Subcutaneous abdominal adipose tissue (tissue), 5 donors: ENCODE data around the gene PLCB1.

ENCODE experiments used
- H3K27ac ChIP-seq: one replicate; pipeline ENCODE4 v1.7.0; 2013; ENCODE audit warnings: low read depth, mild to moderate bottlenecking, inconsistent platforms, low read length, moderate library complexity
- H3K27me3 ChIP-seq, 5 donors: one replicate each; pipeline ENCODE4 v1.7.0; 2013; ENCODE audit warnings: low read length in 5 of 5, inconsistent platforms in 1 of 5; ENCODE audit not compliant: control insufficient read depth in 5 of 5, insufficient read depth in 4 of 5
- H3K36me3 ChIP-seq, 5 donors: one replicate each; pipeline ENCODE4 v1.7.0; 2013; ENCODE audit warnings: low read length in 5 of 5; ENCODE audit not compliant: control insufficient read depth in 5 of 5, insufficient read depth in 5 of 5
- H3K4me1 ChIP-seq, 5 donors: one replicate each; pipeline ENCODE4 v1.7.0; 2013; ENCODE audit warnings: low read length in 5 of 5, mild to moderate bottlenecking in 3 of 5, moderate library complexity in 1 of 5; ENCODE audit not compliant: control insufficient read depth in 5 of 5, insufficient read depth in 5 of 5
- H3K4me3 ChIP-seq, 5 donors: one replicate each; pipeline ENCODE4 v1.7.0; 2013; ENCODE audit warnings: low read length in 5 of 5, low read depth in 1 of 5
- H3K9ac ChIP-seq, 5 donors: one replicate each; pipeline ENCODE4 v1.7.0; 2013; ENCODE audit warnings: low read length in 5 of 5, mild to moderate bottlenecking in 4 of 5, moderate library complexity in 3 of 5
- H3K9me3 ChIP-seq, 5 donors: one replicate each; pipeline ENCODE4 v1.7.0; 2013; ENCODE audit warnings: low read length in 5 of 5; ENCODE audit not compliant: control insufficient read depth in 5 of 5
- donor health status: healthy.
- donor health status: healthy.
- donor health status: healthy.
- donor health status: healthy.
- donor health status: healthy.

PLCB1 gene

GRCh38 chr20:8144282-8145245, 12.5 kb downstream of the PLCB1 start:
- H3K4me3 ChIP-seq: peak overlapping the region in 1 of 5 donors; percentile 19
- H3K4me1 ChIP-seq: peaks cover 0 to 32% (median 16%) of the 10 kb centered on the region in 5 donors
- no peaks in the 10 kb centered on the region for H3K27me3 ChIP-seq
- H3K9me3 ChIP-seq: no peaks in the 10 kb centered on the region
- no peaks in the 10 kb centered on the region for H3K36me3 ChIP-seq
- no peak overlapping the region for H3K27ac ChIP-seq
- H3K9ac ChIP-seq: no peak overlapping the region

DNA sequence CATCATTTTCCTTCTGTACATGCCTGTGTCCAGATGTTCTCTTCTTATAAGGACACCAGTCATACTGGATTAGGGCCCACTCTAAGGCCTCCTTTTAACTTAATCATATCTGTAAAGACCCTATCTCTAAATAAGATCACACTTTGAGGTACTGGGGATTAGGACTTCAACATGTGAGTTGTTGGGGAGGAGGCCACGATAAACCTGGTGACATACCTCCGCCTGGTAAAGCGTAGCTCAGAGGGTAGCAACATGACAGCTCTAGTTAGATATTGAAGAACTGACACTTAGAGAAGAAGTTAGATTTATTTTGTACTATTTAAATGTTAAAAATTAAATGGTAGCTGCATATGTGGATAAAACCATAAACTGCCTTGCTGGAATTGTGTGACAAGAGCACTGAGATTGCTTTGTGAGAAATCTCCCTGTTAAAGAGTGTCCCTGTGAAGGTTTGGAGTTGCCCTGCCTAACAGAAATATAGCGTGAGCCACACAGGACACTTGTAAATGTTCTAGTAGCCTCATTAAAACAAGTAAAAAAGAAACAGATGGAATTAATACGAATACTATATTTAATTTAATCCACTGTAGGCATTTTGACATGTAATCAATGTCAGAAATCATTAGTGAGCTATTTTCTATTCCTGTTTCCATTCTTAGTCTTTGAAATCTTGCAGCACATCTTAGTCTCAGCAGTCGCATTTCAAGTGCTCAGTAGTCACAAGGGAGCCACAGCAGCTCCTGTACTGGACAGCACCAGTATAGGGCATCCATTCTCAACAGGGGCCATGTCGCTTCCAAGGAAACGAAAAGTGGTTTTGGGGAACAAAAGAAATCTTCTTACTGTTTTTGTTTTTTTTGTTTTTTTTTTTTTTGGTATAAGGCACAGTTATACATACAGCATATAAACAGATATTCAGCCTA, 13.4 kb downstream of the PLCB1 start:
- no peak overlapping the region for H3K9ac ChIP-seq
- H3K27me3 ChIP-seq: no peaks in the 10 kb centered on the region
- no peaks in the 10 kb centered on the region for H3K36me3 ChIP-seq
- H3K4me3 ChIP-seq: no peak overlapping the region
- H3K9me3 ChIP-seq: no peaks in the 10 kb centered on the region
- peaks cover 0 to 32% (median 17%) of the 10 kb centered on the region in 5 donors for H3K4me1 ChIP-seq
- H3K27ac ChIP-seq: no peak overlapping the region

DNA sequence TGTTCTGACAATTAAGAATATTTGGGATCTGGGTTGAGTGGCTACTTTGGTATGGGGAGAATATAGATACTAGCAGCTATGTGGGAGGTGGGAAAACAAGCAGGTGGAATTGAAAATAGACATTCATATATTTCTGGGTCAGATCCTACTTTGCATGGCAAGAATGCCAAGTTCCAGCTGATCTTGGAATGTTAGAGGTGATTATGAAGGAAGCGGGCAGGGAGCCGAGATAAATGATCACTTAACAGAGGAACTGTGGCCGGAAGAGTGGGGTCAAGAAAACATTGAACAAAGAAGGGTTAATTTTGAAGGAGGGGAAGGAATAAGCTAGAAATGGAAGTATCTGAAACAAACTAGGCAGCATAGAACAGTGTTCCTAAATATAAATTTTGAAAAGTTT, 15.4 kb downstream of the PLCB1 start:
- Histone ChIP-seq H3K27ac (no peak overlapping the region), H3K27me3 (no peaks in the 10 kb centered on the region), H3K4me3 (no peak overlapping the region), H3K36me3 (no peaks in the 10 kb centered on the region), H3K9me3 (no peaks in the 10 kb centered on the region), H3K9ac (no peak overlapping the region), H3K4me1 (peaks cover 0 to 38% (median 12%) of the 10 kb centered on the region in 5 donors)

GRCh38 chr20:8148501-8148900, 16.4 kb downstream of the PLCB1 start:
- Histone ChIP-seq H3K36me3 (no peaks in the 10 kb centered on the region), H3K9ac (no peak overlapping the region), H3K4me3 (no peak overlapping the region), H3K4me1 (peaks cover 0 to 48% (median 14%) of the 10 kb centered on the region in 5 donors), H3K27me3 (no peaks in the 10 kb centered on the region), H3K9me3 (no peaks in the 10 kb centered on the region), H3K27ac (peak overlapping the region; percentile 6)

DNA sequence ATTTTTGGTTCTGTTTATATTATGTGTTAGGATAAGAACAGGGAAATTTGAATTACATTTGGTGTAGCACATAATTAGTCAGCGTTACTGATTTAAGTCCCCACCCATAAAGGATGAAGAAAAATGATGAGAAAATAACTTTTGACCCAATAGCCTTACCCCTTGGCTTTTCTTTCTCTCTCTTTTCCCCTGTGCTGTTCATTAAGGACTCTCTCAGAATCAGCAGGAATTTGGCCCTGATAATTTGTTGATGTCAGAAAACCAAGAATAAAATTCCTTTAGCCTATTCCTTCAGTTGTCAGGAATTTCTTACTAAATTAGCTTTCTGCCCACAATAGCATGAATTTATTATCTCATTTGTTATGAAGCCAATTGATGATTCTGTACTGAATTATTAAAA, 18.5 kb downstream of the PLCB1 start:
- Histone ChIP-seq H3K27ac (peak overlapping the region; percentile 69), H3K9me3 (no peaks in the 10 kb centered on the region), H3K27me3 (no peaks in the 10 kb centered on the region), H3K36me3 (no peaks in the 10 kb centered on the region), H3K4me3 (no peak overlapping the region), H3K4me1 (peaks cover 0 to 41% (median 5%) of the 10 kb centered on the region in 5 donors), H3K9ac (no peak overlapping the region)

DNA sequence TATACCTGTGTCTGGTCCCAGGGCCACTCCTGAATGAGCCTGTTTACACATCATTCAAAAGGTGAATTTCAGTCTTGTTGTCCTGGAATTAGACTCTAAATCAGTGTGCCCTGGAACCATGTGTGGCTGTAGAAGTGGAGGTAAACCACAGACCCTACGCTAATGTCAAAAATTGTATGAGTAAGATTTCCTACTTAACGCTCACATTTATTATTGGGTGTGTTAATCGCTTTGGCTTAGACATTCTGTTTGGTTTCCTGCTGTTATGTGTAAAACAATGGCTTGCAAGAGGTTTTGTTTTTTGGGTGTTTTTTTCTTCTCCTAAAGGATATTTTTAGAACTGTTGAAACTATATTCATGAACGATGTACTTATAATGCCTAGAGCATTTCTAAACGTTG, 19.3 kb downstream of the PLCB1 start:
- H3K27ac ChIP-seq: peak overlapping the region; percentile 69
- no peak overlapping the region for H3K4me3 ChIP-seq
- peaks cover 0 to 49% (median 12%) of the 10 kb centered on the region in 5 donors for H3K4me1 ChIP-seq
- no peak overlapping the region for H3K9ac ChIP-seq
- H3K36me3 ChIP-seq: no peaks in the 10 kb centered on the region
- no peaks in the 10 kb centered on the region for H3K9me3 ChIP-seq
- H3K27me3 ChIP-seq: no peaks in the 10 kb centered on the region

DNA sequence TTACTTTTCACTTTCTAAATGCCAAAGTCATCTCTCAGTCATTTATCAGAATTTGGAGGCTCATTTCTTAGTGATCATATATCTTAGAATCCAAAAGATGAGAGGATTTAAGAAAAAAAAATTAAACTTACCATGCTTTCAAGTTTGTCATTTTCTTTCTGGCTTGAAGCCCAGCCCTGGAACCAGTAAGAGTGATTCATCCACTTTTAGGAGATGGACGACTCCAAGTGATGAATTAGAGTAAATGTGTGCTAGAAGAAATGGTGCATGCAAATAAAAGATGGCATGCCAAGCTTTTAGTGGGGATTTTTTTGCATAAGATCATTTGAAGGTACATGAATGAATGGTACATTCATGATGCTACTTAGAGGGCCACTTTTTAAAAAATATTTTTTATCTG, 20.1 kb downstream of the PLCB1 start:
- Histone ChIP-seq H3K9ac (no peak overlapping the region), H3K36me3 (no peaks in the 10 kb centered on the region), H3K4me3 (no peak overlapping the region), H3K9me3 (no peaks in the 10 kb centered on the region), H3K27ac (peak overlapping the region; percentile 69), H3K27me3 (no peaks in the 10 kb centered on the region), H3K4me1 (peaks cover 0 to 56% (median 13%) of the 10 kb centered on the region in 5 donors)

- no peak overlapping the region for H3K9ac ChIP-seq
- no peak overlapping the region for H3K4me3 ChIP-seq
- H3K9me3 ChIP-seq: no peaks in the 10 kb centered on the region
- H3K27ac ChIP-seq: no peak overlapping the region
- peaks cover 0 to 55% (median 13%) of the 10 kb centered on the region in 5 donors for H3K4me1 ChIP-seq
- no peaks in the 10 kb centered on the region for H3K36me3 ChIP-seq
- no peaks in the 10 kb centered on the region for H3K27me3 ChIP-seq
These were observed 20.8 kb downstream of the PLCB1 start for GRCh38 chr20:8152847-8153246.

DNA sequence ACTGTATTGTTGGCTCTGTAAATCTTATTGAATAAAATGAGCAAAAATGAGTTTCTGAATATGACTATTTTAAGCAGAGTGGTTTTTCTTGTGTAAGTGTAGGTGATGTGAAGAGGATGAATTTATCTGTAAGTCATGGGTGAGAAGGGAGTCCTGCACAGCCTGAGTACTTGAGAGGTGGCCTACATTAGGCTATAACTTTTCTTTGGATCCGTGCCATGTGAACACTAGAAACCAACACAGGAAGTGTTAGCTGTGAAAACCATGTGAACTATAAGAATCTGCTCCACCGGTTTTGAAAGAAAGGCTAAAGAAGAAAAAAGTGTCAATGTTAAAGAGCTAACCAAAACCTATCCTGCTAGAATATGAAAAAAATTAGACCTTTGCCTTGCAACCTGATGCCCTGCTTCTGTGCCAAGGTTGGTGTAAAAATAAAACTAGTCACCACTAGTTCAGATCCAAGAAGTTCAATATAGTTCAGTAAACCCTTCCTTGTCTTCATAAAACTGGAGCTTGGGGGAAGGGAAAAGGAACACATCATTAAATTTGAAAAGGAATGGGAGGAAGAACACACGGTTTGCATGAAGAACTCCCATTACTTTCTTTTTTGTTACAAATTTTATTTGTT, 21.3 kb downstream of the PLCB1 start:
- no peak overlapping the region for H3K9ac ChIP-seq
- no peaks in the 10 kb centered on the region for H3K36me3 ChIP-seq
- H3K9me3 ChIP-seq: no peaks in the 10 kb centered on the region
- H3K4me1 ChIP-seq: peaks cover 0 to 50% (median 13%) of the 10 kb centered on the region in 5 donors
- H3K27ac ChIP-seq: no peak overlapping the region
- H3K27me3 ChIP-seq: no peaks in the 10 kb centered on the region
- H3K4me3 ChIP-seq: no peak overlapping the region
